SK-N-SH (cell line): Measurements from ENCODE around the gene TMEM178A. TPM values are rescaled to one million over a fixed set of nuclear protein-coding genes. Genes with fewer than 3 reads are reported as not detected.

Experiments
- CTCF ChIA-PET: fragments of 300-600, 350-600 bp; formaldehyde crosslinking; extraction: SDS; loops from one replicate; lab custom pipeline; 2021; lab: Yijun Ruan, JAX
- POLR2A ChIA-PET: fragments of 350-600 bp; sonication (Branson Sonifier 250); formaldehyde crosslinking; extraction: SDS; loops from one replicate; lab custom pipeline; 2020; ENCODE audit warnings: antibody characterized with exemption, inconsistent platforms; lab: Yijun Ruan, JAX
- DNase-seq: peaks from one replicate; pipeline ENCODE4 v3.0.0; 2012
- H2AFZ ChIP-seq: fragments of 200-600 bp; sonication (generic); 2 replicates; pipeline ENCODE4 v1.8.1; 2016; ENCODE audit warnings: antibody characterized with exemption, mild to moderate bottlenecking, low read depth
- H3F3A ChIP-seq: fragments of 200-600 bp; sonication (generic); replicated peaks from 2 replicates; pipeline ENCODE3; 2016; ENCODE audit warnings: antibody characterized with exemption, mild to moderate bottlenecking; ENCODE audit not compliant: insufficient read depth
- H3K27ac ChIP-seq, 2 experiments: fragments of 200-500 bp in 1 of 2; fragments of 200-600 bp in 1 of 2; sonication (Bioruptor generic) in 1 of 2; sonication (generic), shearing (Covaris generic) in 1 of 2; 2 replicates each; pipeline versions ENCODE4 v1.5.1 to v1.6.1; 2014 to 2016; ENCODE audit warnings: low read depth in 2 of 2, inconsistent platforms in 1 of 2, low read length in 1 of 2, mild to moderate bottlenecking in 1 of 2, mixed read lengths in 1 of 2
- H3K27me3 ChIP-seq: fragments of 200-600 bp; sonication (generic), shearing (Covaris generic); 2 replicates; pipeline ENCODE4 v1.6.1; 2016; ENCODE audit warnings: mixed run types; ENCODE audit not compliant: insufficient read depth
- H3K36me3 ChIP-seq, 2 experiments: fragments of 200-500 bp in 1 of 2; fragments of 200-600 bp in 1 of 2; sonication (Bioruptor generic) in 1 of 2; sonication (generic) in 1 of 2; replicated peaks in 1 of 2; 2 replicates each; pipeline versions ENCODE3 to v1.5.1; 2014 to 2016; ENCODE audit warnings: low read length in 1 of 2, mild to moderate bottlenecking in 1 of 2; ENCODE audit not compliant: insufficient read depth in 2 of 2, control insufficient read depth in 1 of 2
- H3K4me1 ChIP-seq, 2 experiments: fragments of 200-500 bp in 1 of 2; fragments of 200-600 bp in 1 of 2; sonication (Bioruptor generic) in 1 of 2; sonication (generic), shearing (Covaris generic) in 1 of 2; 2 replicates each; pipeline versions ENCODE4 v1.5.1 to v1.6.1; 2014 to 2016; ENCODE audit warnings: low read depth in 1 of 2, low read length in 1 of 2, mixed run types in 1 of 2; ENCODE audit not compliant: insufficient read depth in 2 of 2, control insufficient read depth in 1 of 2
- H3K4me2 ChIP-seq: fragments of 200-600 bp; sonication (generic), shearing (Covaris generic); 2 replicates; pipeline ENCODE4 v1.6.1; 2017; ENCODE audit warnings: mixed run types
- H3K4me3 ChIP-seq, 2 experiments: fragments of 200-500 bp in 1 of 2; fragments of 200-600 bp in 1 of 2; sonication (Bioruptor generic) in 1 of 2; sonication (generic), shearing (Covaris generic) in 1 of 2; 2 replicates each; pipeline versions ENCODE4 v1.5.1 to v1.8.1; 2014 to 2016; ENCODE audit warnings: low read depth in 2 of 2, inconsistent platforms in 1 of 2, low read length in 1 of 2, mild to moderate bottlenecking in 1 of 2, mixed read lengths in 1 of 2, moderate library complexity in 1 of 2
- H3K79me2 ChIP-seq: fragments of 200-600 bp; sonication (generic); 2 replicates; pipeline ENCODE4 v1.8.1; 2017; ENCODE audit warnings: mild to moderate bottlenecking; ENCODE audit not compliant: insufficient read depth
- H3K9ac ChIP-seq: fragments of 200-600 bp; sonication (generic); 2 replicates; pipeline ENCODE4 v1.6.1; 2017; ENCODE audit warnings: mixed run types
- H3K9me2 ChIP-seq: fragments of 200-600 bp; sonication (generic); 2 replicates; pipeline ENCODE4 v1.6.1; 2017; ENCODE audit warnings: mixed run types
- H3K9me3 ChIP-seq: fragments of 200-600 bp; sonication (generic); 2 replicates; pipeline ENCODE4 v1.6.1; 2017; ENCODE audit warnings: mixed run types, mild to moderate bottlenecking, moderate library complexity
- H4K20me1 ChIP-seq: fragments of 200-600 bp; sonication (generic); 2 replicates; pipeline ENCODE4 v1.6.1; 2017; ENCODE audit warnings: mild to moderate bottlenecking, mixed run types; ENCODE audit not compliant: insufficient read depth
- CHD2 ChIP-seq: fragments of 150-350 bp; IDR thresholded peaks from 2 replicates; pipeline ENCODE4 v1.6.1; 2018; ENCODE audit warnings: low read length; ENCODE audit not compliant: partially characterized antibody
- EZH2phosphoT487 ChIP-seq: fragments of 200-600 bp; sonication (generic); IDR thresholded peaks from 2 replicates; pipeline ENCODE4 v1.6.1; 2017; ENCODE audit warnings: low read depth, mixed run types, mild to moderate bottlenecking, antibody characterized with exemption, moderate library complexity, borderline replicate concordance
- FOSL2 ChIP-seq: IDR thresholded peaks from 2 replicates; pipeline ENCODE4 v1.4.0; 2012; ENCODE audit warnings: low read depth, mild to moderate bottlenecking, moderate library complexity, borderline replicate concordance
- FOXJ3 ChIP-seq: sonication (generic); formaldehyde crosslinking; IDR thresholded peaks from 2 replicates; pipeline ENCODE4 v1.5.1; 2020; ENCODE audit warnings: mild to moderate bottlenecking, missing genetic modification reagents
- FOXM1 ChIP-seq: IDR thresholded peaks from 2 replicates; pipeline ENCODE4 v1.4.0; 2012; ENCODE audit warnings: low read depth, mild to moderate bottlenecking
- GABPA ChIP-seq: IDR thresholded peaks from 2 replicates; pipeline ENCODE4 v1.4.0; 2012; ENCODE audit warnings: low read depth, mild to moderate bottlenecking
- JUND ChIP-seq: IDR thresholded peaks from 2 replicates; pipeline ENCODE4 v1.4.0; 2012
- MAX ChIP-seq: IDR thresholded peaks from 2 replicates; pipeline ENCODE4 v1.4.0; 2012; ENCODE audit warnings: low read depth
- MXI1 ChIP-seq: IDR thresholded peaks from 2 replicates; pipeline ENCODE4 v1.6.1; 2012; ENCODE audit warnings: mild to moderate bottlenecking, low read depth, low read length, improper control_type of control experiment
- NFIC ChIP-seq: IDR thresholded peaks from 2 replicates; pipeline ENCODE4 v1.4.0; 2012; ENCODE audit warnings: borderline replicate concordance
- POLR2AphosphoS5 ChIP-seq: IDR thresholded peaks from 2 replicates; pipeline ENCODE4 v1.6.1; 2012; ENCODE audit warnings: low read depth, low read length
- RAD21 ChIP-seq: IDR thresholded peaks from 2 replicates; pipeline ENCODE4 v1.6.1; 2012; ENCODE audit warnings: mild to moderate bottlenecking, low read length
- RFX5 ChIP-seq: IDR thresholded peaks from 2 replicates; pipeline ENCODE4 v1.6.1; 2012; ENCODE audit warnings: mild to moderate bottlenecking, improper control_type of control experiment, low read length
- SIN3A ChIP-seq: IDR thresholded peaks from 2 replicates; pipeline ENCODE4 v1.6.1; 2012; ENCODE audit warnings: low read depth, mild to moderate bottlenecking, low read length, moderate library complexity, borderline replicate concordance
- SMC3 ChIP-seq: IDR thresholded peaks from 2 replicates; pipeline ENCODE4 v1.6.1; 2012; ENCODE audit warnings: low read depth, low read length, improper control_type of control experiment
- TCF12 ChIP-seq: IDR thresholded peaks from 2 replicates; pipeline ENCODE4 v1.4.0; 2012
- TEAD4 ChIP-seq: IDR thresholded peaks from 2 replicates; pipeline ENCODE4 v1.4.0; 2012; ENCODE audit warnings: mild to moderate bottlenecking, borderline replicate concordance; ENCODE audit not compliant: insufficient read depth
- USF2 ChIP-seq: fragments of 150-350 bp; IDR thresholded peaks from 2 replicates; pipeline ENCODE4 v1.6.1; 2017; ENCODE audit warnings: antibody characterized with exemption, low read length, low read depth, borderline replicate concordance
- YY1 ChIP-seq: IDR thresholded peaks from 2 replicates; pipeline ENCODE4 v1.4.0; 2012; ENCODE audit warnings: low read depth, mild to moderate bottlenecking
- WGBS: methylation state at CpG from one replicate; pipeline ENCODE4 v1.1.6; 2017; ENCODE audit warnings: low lambda C conversion rate; 5-methylcytosine and 5-hydroxymethylcytosine counted together
- polyA plus RNA-seq, 3 experiments: library from polyadenylated mRNA; depleted of rRNA; stranded (reverse); fragments of >200 nt; gene quantifications; 2 replicates each; pipeline ENCODE4 v1.2.3, GENCODE V29; 2012

TMEM178A gene
- polyA plus RNA-seq, 1 of the 3 experiments (the other 2 are of a cell fraction) = 0.84 TPM

GRCh38 chr2:39723946-39724827, 58.5 kb downstream of the TMEM178A start:
- H3K4me3 ChIP-seq = no peak overlapping the region
- H3K27me3 ChIP-seq = no peaks in the 10 kb centered on the region
- H3K9ac ChIP-seq = no peak overlapping the region
- no peaks in the 10 kb centered on the region for H3K9me2 ChIP-seq
- ChIA-PET CTCF (interaction anchor here (0.5 to 1.8 kb wide), 3 partner anchors 89 to 344 kb away, joined by 3 to 7 read pairs (median 3); no protein-coding TSS in a partner anchor), POLR2A (no interaction called here)
- no peaks in the 10 kb centered on the region for H3K9me3 ChIP-seq
- DNase-seq = no peak
- no peak overlapping the region for H2AFZ ChIP-seq
- WGBS = 68% methylated on average over 9 of the region's 9 CpGs
- no peak for TF ChIP-seq YY1
- no peak for TF ChIP-seq SIN3A
- TF ChIP-seq POLR2AphosphoS5 = no peak
- no peak for TF ChIP-seq TCF12
- TF ChIP-seq CHD2 = no peak
- TF ChIP-seq EZH2phosphoT487 = no peak
- no peak for TF ChIP-seq RFX5
- TF ChIP-seq USF2 = no peak
- no peak for TF ChIP-seq MAX
- TF ChIP-seq RAD21 = no peak
- TF ChIP-seq GABPA = no peak
- TF ChIP-seq TEAD4 = no peak
- TF ChIP-seq MXI1 = no peak
- no peak for TF ChIP-seq FOSL2
- TF ChIP-seq JUND = no peak
- TF ChIP-seq FOXJ3 (CRISPR knock-in tag) = no peak
- TF ChIP-seq SMC3 = no peak
- TF ChIP-seq FOXM1 = no peak
- TF ChIP-seq NFIC = no peak
- H3F3A ChIP-seq = peaks cover 8% of the 10 kb centered on the region
- H3K36me3 ChIP-seq = no peaks in the 10 kb centered on the region
- H3K4me1 ChIP-seq = peaks cover 0 to 5% of the 10 kb centered on the region in 2 experiments; a peak in 1 of 4 replicates
- H4K20me1 ChIP-seq = no peaks in the 10 kb centered on the region
- no peaks in the 10 kb centered on the region for H3K79me2 ChIP-seq
- H3K27ac ChIP-seq = no peak overlapping the region
- no peak overlapping the region for H3K4me2 ChIP-seq
